Skin of body (tissue), 3 donors: ENCODE data around the gene ZEB2. TPM values are rescaled to one million over a fixed set of nuclear protein-coding genes. Genes with fewer than 3 reads are reported as not detected.

Experiments used
- DNase-seq: peaks from one replicate; lab custom pipeline; 2025; lab: John Stamatoyannopoulos, UW
- small RNA-seq: library from RNA; depleted of rRNA; stranded (forward); fragments of <200 nt; gene quantifications from one replicate; pipeline ENCODE3, GENCODE V24; 2014; ENCODE audit warnings: low replicate concordance
- total RNA-seq: library from RNA; depleted of rRNA; stranded (reverse); fragments of >200 nt; gene quantifications from one replicate; pipeline ENCODE4 v1.2.3, GENCODE V29; 2014

The ZEB2 gene
- total RNA-seq, 1 donor from 2014 or later = 162 TPM

GRCh38 chr2:144357623-144358373, 162.1 kb downstream of the ZEB2 start:
- peak; percentile 71 for DNase-seq

GRCh38 chr2:144356402-144356801, 163.5 kb downstream of the ZEB2 start:
- no peak for DNase-seq

- DNase-seq = no peak
These were observed 165.0 kb downstream of the ZEB2 start for GRCh38 chr2:144354953-144355352.

GRCh38 chr2:144351687-144352086, 168.2 kb downstream of the ZEB2 start:
- DNase-seq = no peak

- DNase-seq = no peak
These were observed 169.6 kb downstream of the ZEB2 start for GRCh38 chr2:144350151-144350802.

- no peak for DNase-seq
These were observed 170.2 kb downstream of the ZEB2 start for GRCh38 chr2:144349674-144350073.

- DNase-seq = no peak
These were observed 171.1 kb downstream of the ZEB2 start for GRCh38 chr2:144348846-144349245.

GRCh38 chr2:144346229-144346628, 173.7 kb downstream of the ZEB2 start:
- DNase-seq = no peak

GRCh38 chr2:144343145-144343544, 176.8 kb downstream of the ZEB2 start:
- no peak for DNase-seq

- DNase-seq = no peak
These were observed 178.4 kb downstream of the ZEB2 start for GRCh38 chr2:144341538-144341937.

- DNase-seq = no peak
These were observed 180.9 kb downstream of the ZEB2 start for GRCh38 chr2:144339048-144339447.

- no peak for DNase-seq
These were observed 185.4 kb downstream of the ZEB2 start for GRCh38 chr2:144334551-144334950.

Small RNA genes within 50 kb of the gene (small RNA-seq; reads per million reads assigned to genes)
- not detected for gene RF01987
